Body of pancreas (tissue), 4 donors: ENCODE measurements around the gene ASPHD2. TPM values are rescaled to one million over a fixed set of nuclear protein-coding genes. Genes with fewer than 3 reads are reported as not detected.
A peak's percentile ranks its signal among the peaks of the same experiment; 100 is the strongest.

Experiments used
- ATAC-seq: fragments of 150-250 bp; one replicate; pipeline ENCODE4 v1.9.1; 2016
- DNase-seq, 4 donors: peaks; one replicate each; pipeline ENCODE4 v3.0.0-alpha.2; 2019
- H3K27ac ChIP-seq, 4 donors: fragments of 200-600 bp; sonication (generic); 1 replicate in 3 of 4; 2 replicates in 1 of 4; pipeline versions ENCODE4 v1.5.1 to v1.6.1; 2016 to 2019; ENCODE audit warnings: mild to moderate bottlenecking in 1 of 4, mixed read lengths in 1 of 4, moderate library complexity in 1 of 4
- H3K27me3 ChIP-seq, 2 donors: fragments of 200-600 bp; sonication (generic); one replicate each; pipeline ENCODE4 v1.6.0; 2016; ENCODE audit warnings: mild to moderate bottlenecking in 1 of 2
- H3K36me3 ChIP-seq, 2 donors: fragments of 200-600 bp; sonication (generic); replicated peaks in 1 of 2; 2 replicates each; pipeline ENCODE4 v1.5.1; 2016; ENCODE audit warnings: low read depth in 2 of 2; ENCODE audit not compliant: insufficient read depth in 1 of 2
- H3K4me1 ChIP-seq: fragments of 200-600 bp; sonication (generic); one replicate; pipeline ENCODE4 v1.6.0; 2016
- H3K4me3 ChIP-seq, 2 donors: fragments of 200-600 bp; sonication (generic); 1 replicate in 1 of 2; 2 replicates in 1 of 2; pipeline ENCODE4 v1.5.1; 2016 to 2019
- H3K9me3 ChIP-seq, 3 donors: fragments of 200-600 bp; sonication (generic); 1 replicate in 2 of 3; 2 replicates in 1 of 3; pipeline ENCODE4 v1.5.1; 2016
- CTCF ChIP-seq, 7 experiments: fragments of 450-650 bp in 4 of 7; fragments of 200-600 bp in 3 of 7; sonication (generic) in 3 of 7; IDR thresholded peaks; one replicate each; pipeline ENCODE4 v1.5.1; 2016 to 2019; ENCODE audit warnings: antibody characterized with exemption in 7 of 7
- POLR2A ChIP-seq, 3 donors: fragments of 450-650 bp; IDR thresholded peaks; one replicate each; pipeline ENCODE4 v1.6.1; 2016; ENCODE audit warnings: antibody characterized with exemption in 3 of 3, mild to moderate bottlenecking in 2 of 3
- WGBS, 2 donors: methylation state at CpG; one replicate each; pipeline ENCODE4 v1.1.5; 2017; 5-methylcytosine and 5-hydroxymethylcytosine counted together
- intact Hi-C: fragments of 100-400 bp; cut with DNase I; formaldehyde crosslinking; loops from one replicate; pipeline ENCODE4 v1.15.1; 2023
- total RNA-seq, 2 donors: library from RNA; depleted of rRNA; stranded (reverse); fragments of >200 nt; gene quantifications; one replicate each; pipeline ENCODE4 v1.1.0, GENCODE V29; 2016

ASPHD2 gene
- total RNA-seq, 2 donors from 2014 or later: 0.33 to 1.6 TPM

- Histone ChIP-seq H3K27ac (peak within 1 kb of the TSS; percentile 80 to 96 (median 92)), H3K9me3 (no peaks in the 10 kb centered on the region), H3K4me1 (peaks cover 63% of the 10 kb centered on the region), H3K27me3 (no peaks in the 10 kb centered on the region), H3K36me3 (peaks cover 0 to 5% of the 10 kb centered on the region in 2 donors), H3K4me3 (peak within 1 kb of the TSS; percentile 71 to 92)
- 0 to 1% methylated on average over 18 to 84 of the region's 85 CpGs for WGBS, 2 donors
- intact Hi-C loops: no loop called here
- ATAC-seq (peak; percentile 96), DNase-seq (peak; percentile 93 to 95 (median 94))
- peak; percentile 88 to 93 (median 93) for TF ChIP-seq POLR2A (IDR thresholded peaks at IDR 0.05)
- TF ChIP-seq CTCF (IDR thresholded peaks at IDR 0.05): peak in 1 of 7 experiments; percentile 30
These were observed 54.6 kb downstream of the ASPHD2 start, which contains the start of the genes HPS4 and SRRD for GRCh38 chr22:26483439-26484359. Gene HPS4, minus strand, starts transcription at chr22:26483783. Its CDS starts 2,021 bp downstream, at chr22:26481762. Gene SRRD, plus strand, starts transcription at chr22:26483877. Its CDS starts 14 bp downstream, at chr22:26483891.

- intact Hi-C loops: no loop called here
- WGBS, 2 donors: 3 to 7% methylated on average over 6 of the region's 6 CpGs
- DNase-seq (no peak), ATAC-seq (no peak)
- Histone ChIP-seq H3K4me3 (peak overlapping the region; percentile 71 to 92), H3K36me3 (peaks cover 0 to 5% of the 10 kb centered on the region in 2 donors), H3K9me3 (no peaks in the 10 kb centered on the region), H3K27ac (peak overlapping the region in 3 of 4 donors; percentile 89 to 96 (median 95)), H3K4me1 (peaks cover 56% of the 10 kb centered on the region), H3K27me3 (no peaks in the 10 kb centered on the region)
- TF ChIP-seq CTCF (IDR thresholded peaks at IDR 0.05) (no peak), POLR2A (IDR thresholded peaks at IDR 0.05) (no peak)
These were observed 55.3 kb downstream of the ASPHD2 start for GRCh38 chr22:26484360-26484706.

- intact Hi-C loops: no loop called here
- H3K4me1 ChIP-seq: peaks cover 49% of the 10 kb centered on the region
These were observed 56.0 kb downstream of the ASPHD2 start for GRCh38 chr22:26485013-26485412.

GRCh38 chr22:26485806-26486390 is 56.8 kb downstream of the ASPHD2 start:
- 56 to 64% methylated on average over 3 of the region's 3 CpGs for WGBS, 2 donors
- no peak overlapping the region for H3K4me3 ChIP-seq
- no peak overlapping the region for H3K27ac ChIP-seq
- H3K9me3 ChIP-seq: no peaks in the 10 kb centered on the region
- DNase-seq (no peak), ATAC-seq (no peak)
- H3K4me1 ChIP-seq: peaks cover 41% of the 10 kb centered on the region
- H3K27me3 ChIP-seq: no peaks in the 10 kb centered on the region
- TF ChIP-seq CTCF (IDR thresholded peaks at IDR 0.05) (no peak), POLR2A (IDR thresholded peaks at IDR 0.05) (no peak)
- intact Hi-C loops: no loop called here
- H3K36me3 ChIP-seq: peaks cover 0 to 12% of the 10 kb centered on the region in 2 donors

More at GRCh38 chr22:26485013-26485412, 56.0 kb downstream of the ASPHD2 start:
- Histone ChIP-seq H3K9me3 (no peaks in the 10 kb centered on the region), H3K36me3 (peaks cover 0 to 6% of the 10 kb centered on the region in 2 donors), H3K4me3 (no peak overlapping the region), H3K27ac (peak overlapping the region in 2 of 4 donors; percentile 95 to 96), H3K27me3 (no peaks in the 10 kb centered on the region)
- DNase-seq (no peak), ATAC-seq (no peak)
- 11 to 30% methylated on average over 7 of the region's 7 CpGs for WGBS, 2 donors
- no peak for TF ChIP-seq POLR2A (IDR thresholded peaks at IDR 0.05)
- no peak for TF ChIP-seq CTCF (IDR thresholded peaks at IDR 0.05)
